HG03354 (cell line): ENCODE results near the gene GSTCD.
A peak's percentile ranks its signal among the peaks of the same experiment; 100 is the strongest.

Experiments
- ATAC-seq: cut with Tn5 transposase; IDR thresholded peaks from one replicate; pipeline ENCODE4 v1.9.1; 2021; ENCODE audit warnings: mild to moderate bottlenecking; ENCODE audit not compliant: unreplicated experiment, poor library complexity, severe bottlenecking

The GSTCD gene

DNA sequence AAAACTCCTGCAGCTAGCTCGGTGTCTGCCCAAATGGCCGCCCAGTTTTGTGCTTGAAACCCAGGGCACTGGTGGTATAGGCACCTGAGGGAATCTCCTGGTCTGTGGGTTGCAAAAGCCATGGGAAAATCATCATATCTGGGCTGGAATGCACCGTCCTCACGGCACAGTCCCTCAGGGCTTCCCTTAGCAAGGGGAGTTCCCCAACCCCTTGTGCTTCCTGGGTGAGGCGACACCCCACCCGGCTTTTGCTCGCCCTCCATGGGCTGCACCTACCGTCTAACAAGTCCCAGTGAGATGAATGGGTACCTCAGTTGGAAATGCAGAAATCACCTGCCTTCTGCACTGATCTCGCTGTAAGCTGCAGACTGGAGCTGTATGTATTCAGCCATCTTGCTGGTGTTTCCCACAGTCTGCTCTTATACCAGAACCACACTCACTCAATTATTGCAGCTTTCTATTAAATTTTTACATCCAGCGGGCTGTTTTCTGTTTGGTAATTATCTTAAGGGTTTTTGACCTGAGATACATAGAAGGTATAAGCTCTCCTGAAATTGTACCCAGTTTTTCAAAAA lies 150.0 kb downstream of the GSTCD start:
- no peak for ATAC-seq

DNA sequence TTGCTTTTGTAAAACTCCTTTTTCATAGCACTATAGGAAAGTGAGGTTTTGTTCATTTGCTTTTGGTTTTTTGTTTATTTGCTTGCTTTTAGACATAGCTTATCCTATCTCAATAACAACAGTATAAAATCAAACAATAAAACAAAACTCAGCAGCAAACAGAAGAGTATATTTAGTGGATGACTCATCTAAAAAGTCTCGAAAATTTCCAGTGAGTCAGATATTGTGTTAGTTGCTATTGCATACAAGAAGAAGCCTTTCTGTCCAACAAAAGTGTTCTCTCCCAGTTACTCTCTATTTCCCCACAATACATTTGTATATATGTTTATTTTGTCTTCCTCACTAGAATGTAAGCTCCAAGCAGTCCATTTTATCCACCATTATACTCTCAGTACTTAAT lies 150.6 kb downstream of the GSTCD start:
- ATAC-seq, result no peak

DNA sequence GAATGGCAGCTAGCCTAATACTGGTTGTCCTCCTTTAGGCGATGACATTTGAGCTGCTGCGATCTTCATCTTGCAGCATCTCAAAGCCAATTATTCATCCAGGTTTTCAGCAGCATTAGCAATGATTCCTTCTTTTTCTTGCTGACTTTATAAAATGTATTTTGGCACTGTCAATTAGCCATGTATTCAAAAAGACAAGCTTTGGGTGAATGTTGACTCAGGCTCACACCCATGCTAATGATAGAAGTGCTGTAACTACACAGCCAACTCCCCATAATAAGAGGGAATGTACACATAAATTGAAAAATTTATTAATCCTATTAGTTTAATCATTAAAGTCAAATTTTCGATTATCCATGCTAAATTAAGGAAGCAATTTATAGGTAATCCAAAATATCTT lies 162.4 kb downstream of the GSTCD start:
- ATAC-seq, result no peak

DNA sequence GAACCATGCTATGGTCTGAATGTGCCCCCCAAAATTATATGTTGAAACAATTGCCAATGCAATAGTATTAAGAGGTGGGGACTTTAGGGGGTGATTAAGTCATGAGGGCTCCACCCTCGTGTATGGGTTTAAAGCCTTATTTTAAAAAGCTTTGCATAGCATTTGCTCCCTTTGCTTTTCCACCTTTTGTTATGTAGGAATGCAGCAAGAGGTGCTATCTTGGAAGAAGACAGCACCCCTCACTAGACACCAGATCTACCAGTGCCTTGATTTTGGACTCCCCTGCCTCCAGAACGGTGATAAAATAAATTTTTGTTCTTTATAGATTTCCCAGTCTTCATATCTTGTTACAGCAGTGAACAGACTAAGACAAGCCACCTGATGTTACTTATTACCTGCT lies 163.4 kb downstream of the GSTCD start:
- ATAC-seq, result no peak

DNA sequence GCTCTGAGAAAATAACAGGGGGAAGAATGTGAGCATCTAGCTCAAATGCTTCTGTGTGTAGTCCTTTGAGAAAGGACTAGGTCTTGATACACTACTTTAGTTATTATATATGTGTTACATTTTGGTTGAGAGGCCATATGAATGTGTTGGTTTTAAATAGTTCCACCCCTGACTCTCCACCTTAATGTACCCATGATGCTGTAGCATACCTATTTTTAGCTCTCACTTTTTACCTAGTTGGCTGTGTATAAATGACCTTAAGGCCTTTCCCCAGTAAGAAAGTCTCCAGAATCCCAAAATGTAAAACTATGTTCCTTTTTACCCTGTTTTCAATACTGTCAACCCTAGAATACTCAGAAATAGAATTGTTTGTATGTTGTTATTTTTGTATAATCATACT lies 166.6 kb downstream of the GSTCD start:
- ATAC-seq, result no peak

DNA sequence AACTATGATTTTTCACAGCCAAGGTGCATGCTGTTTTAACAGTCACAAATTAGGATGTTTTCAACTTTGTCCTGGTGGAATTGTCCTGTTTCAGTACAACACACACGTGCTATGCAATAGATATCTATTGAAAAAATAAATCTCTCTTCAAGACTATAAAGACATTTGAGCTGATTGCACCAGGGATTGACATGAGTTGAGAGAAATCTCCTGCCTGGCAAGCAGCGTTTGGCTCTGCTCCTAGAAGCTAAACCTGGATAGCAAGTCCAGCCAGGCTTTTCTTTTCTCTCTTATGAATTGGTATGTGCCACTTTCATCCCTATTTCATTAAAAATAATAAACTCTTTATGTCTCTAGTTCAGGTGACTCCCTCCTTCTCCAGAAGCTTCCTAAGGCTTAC lies 170.1 kb downstream of the GSTCD start:
- ATAC-seq, result no peak

DNA sequence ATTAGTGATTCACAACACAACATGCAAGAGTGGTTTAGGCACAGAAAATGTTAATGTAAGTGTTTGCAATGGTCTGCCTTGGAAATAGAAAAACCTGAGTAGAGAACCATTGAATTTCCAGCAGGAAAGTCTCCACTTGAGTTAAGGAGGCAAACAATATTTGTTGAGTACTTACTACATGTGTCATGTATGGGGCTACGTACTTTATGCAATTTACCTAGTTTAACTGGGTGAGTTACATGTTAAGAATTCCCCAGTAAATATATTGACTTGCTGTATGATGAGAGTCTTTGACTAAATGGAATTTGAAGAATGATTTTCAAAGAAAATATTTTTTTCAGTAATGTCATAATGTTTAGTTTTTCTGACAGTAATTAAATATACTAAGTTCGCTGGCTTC lies 178.9 kb downstream of the GSTCD start:
- no peak for ATAC-seq

DNA sequence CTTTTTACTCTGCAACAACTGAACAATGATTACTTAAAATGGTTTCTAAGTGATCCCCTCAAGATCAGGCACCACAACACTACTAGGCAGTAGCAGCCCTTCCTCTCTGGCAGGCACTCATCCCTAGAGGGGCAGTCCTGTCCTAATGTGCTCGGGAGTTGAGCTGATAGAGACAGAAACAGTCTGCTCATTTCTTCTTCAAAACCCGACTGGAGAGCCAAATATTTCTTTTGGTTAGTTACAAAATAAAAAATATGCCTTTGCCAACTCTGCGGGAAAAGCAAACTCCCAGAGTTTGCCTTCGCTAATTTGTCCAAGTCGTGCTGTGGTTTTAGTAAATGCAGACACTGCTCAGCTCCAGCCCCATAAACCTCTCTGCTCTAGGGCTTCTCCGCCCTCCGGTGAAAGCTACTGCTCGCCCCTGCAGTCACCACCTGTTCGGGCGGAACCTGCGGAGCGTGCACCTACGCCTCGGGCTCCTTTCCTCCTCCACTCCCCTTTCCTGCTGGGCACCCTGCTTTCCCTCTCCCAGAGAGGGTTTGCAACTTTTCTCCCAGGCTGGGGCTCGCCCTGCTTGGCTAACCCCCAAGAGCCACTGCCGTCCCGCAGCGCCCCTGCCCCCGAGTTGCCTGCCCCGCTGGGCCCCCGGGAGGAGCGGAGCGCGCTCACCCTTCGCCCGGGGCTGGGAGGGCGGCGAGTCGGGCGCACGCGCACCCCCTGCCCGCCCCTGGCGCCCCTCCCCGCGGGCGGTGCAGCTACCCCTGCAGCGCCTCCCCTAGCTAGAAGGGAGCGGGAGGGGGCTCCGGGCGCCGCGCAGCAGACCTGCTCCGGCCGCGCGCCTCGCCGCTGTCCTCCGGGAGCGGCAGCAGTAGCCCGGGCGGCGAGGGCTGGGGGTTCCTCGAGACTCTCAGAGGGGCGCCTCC lies 186.3 kb downstream of the GSTCD start, which contains the start of gene NPNT:
Gene NPNT (plus strand): TSS at position 812 of the 923 bp plus-strand sequence. CDS start 182 bp downstream, outside the sequence.
- ATAC-seq, result peak; percentile 43

DNA sequence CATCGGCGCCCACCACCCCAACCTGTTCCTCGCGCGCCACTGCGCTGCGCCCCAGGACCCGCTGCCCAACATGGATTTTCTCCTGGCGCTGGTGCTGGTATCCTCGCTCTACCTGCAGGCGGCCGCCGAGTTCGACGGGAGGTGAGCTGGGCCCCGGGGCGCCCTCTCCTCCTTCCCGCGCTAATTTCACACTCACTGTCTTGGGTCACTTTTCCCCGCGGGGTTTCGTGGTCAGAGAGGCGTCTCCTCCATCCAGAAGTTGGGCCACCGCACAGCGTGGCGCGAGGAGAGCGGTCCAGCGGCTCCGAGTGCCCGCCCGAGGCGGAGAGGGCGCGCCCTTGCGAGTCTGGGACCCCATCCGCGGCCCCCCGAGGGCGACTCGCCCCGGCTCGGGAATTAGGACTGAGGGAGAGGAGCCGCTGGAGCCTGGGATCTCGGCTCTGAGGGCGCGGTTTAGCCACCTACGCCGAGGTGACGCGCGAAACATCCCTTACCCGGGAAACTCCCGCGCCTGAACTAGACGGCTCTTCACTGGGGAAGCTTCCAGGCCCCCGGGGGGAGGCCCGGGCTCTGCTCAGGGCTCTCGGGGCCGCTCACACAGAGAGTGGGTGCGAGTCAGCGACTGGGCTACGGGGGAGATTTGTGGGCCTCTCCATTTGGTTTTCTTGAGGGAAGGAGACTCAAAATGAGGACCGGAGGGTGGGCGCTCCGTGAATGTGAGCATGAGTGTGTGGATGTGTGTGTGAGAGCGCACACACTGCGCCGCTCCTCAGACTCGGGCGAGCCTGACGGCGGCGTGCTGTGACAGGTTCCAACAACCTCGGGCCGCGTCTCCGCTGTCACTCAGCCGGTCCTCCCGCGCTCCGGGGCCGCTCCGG lies 187.2 kb downstream of the GSTCD start:
- ATAC-seq, result peak; percentile 57

DNA sequence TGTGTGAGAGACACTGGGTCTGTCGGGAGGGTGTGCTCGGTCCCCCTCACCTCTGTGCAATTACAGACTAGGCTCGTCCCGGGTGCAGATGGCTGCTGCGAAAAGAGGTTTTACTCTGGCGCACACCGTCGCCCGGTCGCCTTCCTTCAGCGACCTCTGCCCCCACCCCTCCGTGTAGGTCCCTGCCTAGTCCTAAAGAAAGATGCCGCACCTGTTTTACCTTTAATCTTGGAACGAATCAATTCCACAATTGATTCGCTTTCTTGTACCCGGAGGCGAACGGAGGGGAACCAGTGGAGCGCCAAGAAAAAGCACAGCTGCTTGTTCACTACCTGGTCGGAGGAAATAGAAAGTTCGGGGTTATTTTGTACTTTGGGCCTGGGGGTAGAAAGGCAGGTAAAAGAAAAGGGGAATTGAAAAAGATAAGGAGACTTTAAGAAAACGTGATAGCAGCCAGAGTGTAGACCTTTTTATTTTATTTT lies 187.9 kb downstream of the GSTCD start:
- ATAC-seq, result peak; percentile 18
